K562 (cell line): ENCODE results near the gene ROPN1B. TPM values are rescaled to one million over a fixed set of nuclear protein-coding genes. Genes with fewer than 3 reads are reported as not detected.

ENCODE experiments used
- ATAC-seq: fragments of 200-7000 bp; cut with Tn5 transposase; 3 replicates; pipeline ENCODE4 v1.9.1; 2020; ENCODE audit warnings: moderate library complexity
- BruUV-seq: library from RNA; stranded (reverse); fragments of 400-500 nt; replicated peaks from 2 replicates; lab custom pipeline; 2021; lab: Mats Ljungman, UMichigan
- CTCF ChIA-PET: fragments of 300-600 bp; formaldehyde crosslinking; extraction: SDS; loops from one replicate; lab custom pipeline; 2021; ENCODE audit warnings: low intra/inter-chr PET ratio; lab: Yijun Ruan, JAX
- POLR2A ChIA-PET: fragments of 300-600, 350-650 bp; sonication (Branson Sonifier 250); formaldehyde crosslinking; extraction: SDS; loops from one replicate; lab custom pipeline; 2021; ENCODE audit warnings: antibody characterized with exemption, inconsistent platforms; lab: Yijun Ruan, JAX
- DNase-seq, 4 experiments: peaks; one replicate each; pipeline versions ENCODE4 v3.0.0 to v3.0.0-alpha.2; 2011 to 2018; ENCODE audit warnings: low spot score in 3 of 4, mixed read lengths in 3 of 4; ENCODE audit errors: extremely low read depth in 1 of 4
- FAIRE-seq: peaks from 2 replicates; lab custom pipeline; 2011; peaks lifted over from hg19 to GRCh38; lab: Jason Lieb, UNC
- H2AFZ ChIP-seq: 2 replicates; pipeline ENCODE4 v1.6.0; 2011; ENCODE audit warnings: low read depth, low read length, control low read depth, inconsistent platforms
- H3K27ac ChIP-seq: fragments of 200-600 bp; 3 replicates; pipeline ENCODE4 v1.8.0; 2011; ENCODE audit warnings: low read depth, mild to moderate bottlenecking, control low read depth, inconsistent platforms, low read length, moderate library complexity, mixed read lengths; ENCODE audit errors: extremely low read depth
- H3K27me3 ChIP-seq, 2 experiments: fragments of 300-600 bp in 1 of 2; 2 replicates in 1 of 2; 3 replicates in 1 of 2; pipeline versions ENCODE4 v1.6.0 to v1.8.0; 2011; ENCODE audit warnings: inconsistent platforms in 2 of 2, low read length in 2 of 2, mild to moderate bottlenecking in 1 of 2, mixed read lengths in 1 of 2, moderate library complexity in 1 of 2; ENCODE audit not compliant: control insufficient read depth in 2 of 2, insufficient read depth in 2 of 2
- H3K36me3 ChIP-seq: fragments of 300-600 bp; 3 replicates; pipeline ENCODE4 v1.8.0; 2011; ENCODE audit warnings: mild to moderate bottlenecking, low read length, inconsistent platforms; ENCODE audit not compliant: control insufficient read depth, insufficient read depth
- H3K4me1 ChIP-seq, 2 experiments: fragments of 200-600 bp in 1 of 2; replicated peaks in 1 of 2; 2 replicates in 1 of 2; 3 replicates in 1 of 2; pipeline versions ENCODE4 v1.5.1 to v1.8.0; 2011; ENCODE audit warnings: inconsistent platforms in 2 of 2, low read length in 2 of 2, mild to moderate bottlenecking in 1 of 2, mixed read lengths in 1 of 2, moderate library complexity in 1 of 2; ENCODE audit not compliant: control insufficient read depth in 2 of 2, insufficient read depth in 2 of 2
- H3K4me2 ChIP-seq: 2 replicates; pipeline ENCODE4 v1.6.1; 2011; ENCODE audit warnings: low read length, control low read depth, inconsistent platforms, mixed read lengths; ENCODE audit not compliant: insufficient read depth
- H3K4me3 ChIP-seq: fragments of 200-600 bp; sonication (generic), shearing (Covaris generic); 2 replicates; pipeline ENCODE4 v1.5.1; 2016; ENCODE audit warnings: control low read depth, inconsistent platforms
- H3K79me2 ChIP-seq: fragments of 200-600 bp; 3 replicates; pipeline ENCODE4 v1.8.0; 2011; ENCODE audit warnings: low read length, inconsistent platforms; ENCODE audit not compliant: control insufficient read depth, insufficient read depth
- H3K9ac ChIP-seq, 2 experiments: 2 replicates each; pipeline versions ENCODE4 v1.6.0 to v1.6.1; 2011; ENCODE audit warnings: low read depth in 2 of 2, low read length in 2 of 2, control low read depth in 1 of 2, inconsistent platforms in 1 of 2, mild to moderate bottlenecking in 1 of 2, mixed read lengths in 1 of 2; ENCODE audit not compliant: insufficient read depth in 1 of 2
- H3K9me1 ChIP-seq: one replicate; pipeline ENCODE4 v1.6.0; 2011; ENCODE audit warnings: inconsistent platforms, mild to moderate bottlenecking, low read length, moderate library complexity; ENCODE audit not compliant: control insufficient read depth, insufficient read depth
- H3K9me3 ChIP-seq: replicated peaks from 2 replicates; pipeline ENCODE4 v1.5.1; 2011; ENCODE audit warnings: low read depth, low read length, inconsistent platforms; ENCODE audit not compliant: control insufficient read depth, insufficient read depth
- H4K20me1 ChIP-seq: replicated peaks from 2 replicates; pipeline ENCODE4 v1.6.1; 2011; ENCODE audit warnings: low read length, inconsistent platforms, mixed read lengths; ENCODE audit not compliant: control insufficient read depth, insufficient read depth
- ETV6 ChIP-seq, 3 experiments: fragments of 150-350 bp in 1 of 3; sonication (generic) in 1 of 3; formaldehyde crosslinking in 1 of 3; IDR thresholded peaks; 2 replicates each; pipeline versions ENCODE4 v1.6.1 to v1.8.0; 2014 to 2022; ENCODE audit warnings: borderline replicate concordance in 2 of 3, low read depth in 2 of 3, antibody characterized with exemption in 1 of 3, low read length in 1 of 3, mild to moderate bottlenecking in 1 of 3, missing genetic modification reagents in 1 of 3
- KLF1 ChIP-seq: fragments of 450-650 bp; IDR thresholded peaks from 2 replicates; pipeline ENCODE4 v1.6.1; 2016; ENCODE audit warnings: missing genetic modification characterization, missing compliant biosample characterization
- LCOR ChIP-seq: sonication (generic); formaldehyde crosslinking; IDR thresholded peaks from 2 replicates; pipeline ENCODE4 v1.8.0; 2022; ENCODE audit warnings: mild to moderate bottlenecking, missing genetic modification reagents
- MXI1 ChIP-seq: IDR thresholded peaks from 2 replicates; pipeline ENCODE4 v1.6.1; 2011; ENCODE audit warnings: low read depth, mild to moderate bottlenecking, improper control_type of control experiment, low read length
- NRF1 ChIP-seq, 2 experiments: fragments of 450-650 bp; IDR thresholded peaks in 1 of 2; conservative IDR thresholded peaks in 1 of 2; 2 replicates each; pipeline ENCODE4 v1.6.1; 2014; ENCODE audit warnings: mild to moderate bottlenecking in 2 of 2
- POLR2AphosphoS2 ChIP-seq: IDR thresholded peaks from 2 replicates; pipeline ENCODE4 v1.6.1; 2012; ENCODE audit warnings: low read length, improper control_type of control experiment
- POU5F1 ChIP-seq: fragments of 150-350 bp; IDR thresholded peaks from 2 replicates; pipeline ENCODE4 v1.6.1; 2014; ENCODE audit warnings: borderline replicate concordance, low read length, low read depth, mild to moderate bottlenecking; ENCODE audit not compliant: partially characterized antibody
- SMARCA5 ChIP-seq: fragments of 450-650 bp; IDR thresholded peaks from 2 replicates; pipeline ENCODE4 v1.6.1; 2016
- TCF7 ChIP-seq: sonication (generic); IDR thresholded peaks from 2 replicates; pipeline ENCODE4 v1.6.1; 2016; ENCODE audit warnings: antibody characterized with exemption, borderline replicate concordance
- WGBS: fragments of 100-300 bp; shearing (Covaris generic); methylation state at CpG from one replicate; pipeline ENCODE4 v1.1.6; 2016; ENCODE audit warnings: low coverage, mixed read lengths; ENCODE audit not compliant: insufficient coverage; ENCODE audit errors: missing lambda C conversion rate; 5-methylcytosine and 5-hydroxymethylcytosine counted together
- in situ Hi-C: fragments of 300-500 bp; cut with MboI; formaldehyde crosslinking; loops from 4 replicates; pipeline ENCODE4 v1.15.0; 2018; ENCODE audit warnings: inconsistent platforms, mixed read lengths
- intact Hi-C: fragments of 100-400 bp; cut with micrococcal nuclease; formaldehyde crosslinking; loops from 2 replicates; pipeline ENCODE4 v1.14.2; 2022
- polyA plus RNA-seq, 8 experiments: library from polyadenylated mRNA; depleted of rRNA in 4 of 8; stranded (reverse) in 5 of 8; unstranded in 3 of 8; fragments of >200 nt; fragmentation: Nextera tagmentation in 2 of 8; fragmentation: Illumina TruSeq in 1 of 8; extraction: Ambion mirVana in 2 of 8; extraction: Trizol in 1 of 8; gene quantifications; 2 replicates each; pipeline versions ENCODE4 v1.2.1 to v1.2.3, GENCODE V29; 2011 to 2014; ENCODE audit warnings: inconsistent platforms in 1 of 8, missing spikeins in 1 of 8
- total RNA-seq, 7 experiments: library from RNA; depleted of rRNA in 6 of 7; stranded (reverse); fragments of >200 nt in 6 of 7; fragmentation: Illumina TruSeq in 2 of 7; extraction: Trizol in 2 of 7; gene quantifications; 2 replicates each; pipeline versions ENCODE4 v1.2.1 to v1.2.3, GENCODE V29; 2011 to 2021; ENCODE audit warnings: low replicate concordance in 1 of 7

Gene ROPN1B
- total and polyA plus RNA-seq, 9 of the 15 experiments (the other 6 are each of a cell fraction or from before 2014, with no cell fraction given): not detected

GRCh38 chr3:126021224-126021623 lies 52.2 kb downstream of the ROPN1B start:
- WGBS: 41% methylated on average over 5 of the region's 5 CpGs
- no TSS peak for BruUV-seq
- no peaks in the 10 kb centered on the region for H3K27me3 ChIP-seq
- intact Hi-C loops (no loop called here), in situ Hi-C loops (no loop called here)
- H3K4me2 ChIP-seq: no peak overlapping the region
- H3K9ac ChIP-seq: no peak overlapping the region
- no peak overlapping the region for H3K4me3 ChIP-seq
- no peaks in the 10 kb centered on the region for H3K4me1 ChIP-seq
- no peaks in the 10 kb centered on the region for H3K79me2 ChIP-seq
- CTCF ChIA-PET: no interaction called here
- H3K27ac ChIP-seq: no peak overlapping the region
- no peak overlapping the region for H2AFZ ChIP-seq
- H3K36me3 ChIP-seq: no peaks in the 10 kb centered on the region
- H3K9me1 ChIP-seq: no peaks in the 10 kb centered on the region
- no peak for TF ChIP-seq SMARCA5
- no peak for TF ChIP-seq TCF7
- no peak for TF ChIP-seq ETV6 (IDR thresholded peaks at IDR 0.05; ENCODE audit: borderline replicate concordance in 1 of 2, low read depth in 2 of 2, low read length in 1 of 2)
- TF ChIP-seq ETV6 (CRISPR knock-in tag; IDR thresholded peaks at IDR 0.05; ENCODE audit: borderline replicate concordance): no peak
- 0 out of 4 replicates have a peak, but pooled peaks of 1 of the 2 experiments have one; percentile 26 for TF ChIP-seq NRF1 (conservative IDR thresholded peaks at IDR 0.05 in 1 of 2, IDR thresholded peaks at IDR 0.05 in 1 of 2)
- no peak for TF ChIP-seq LCOR (CRISPR knock-in tag)
- no peaks in the 10 kb centered on the region for H4K20me1 ChIP-seq
- no peaks in the 10 kb centered on the region for H3K9me3 ChIP-seq
- no peak for ATAC-seq
- FAIRE-seq: no peak
- POLR2A ChIA-PET: no interaction called here
- DNase-seq: no peak

- no peak overlapping the region for H3K9ac ChIP-seq
- H3K9me3 ChIP-seq: no peaks in the 10 kb centered on the region
- no peaks in the 10 kb centered on the region for H3K4me1 ChIP-seq
- ChIA-PET CTCF (no interaction called here), POLR2A (no interaction called here)
- in situ Hi-C loops (no loop called here), intact Hi-C loops (no loop called here)
- H3K27ac ChIP-seq: no peak overlapping the region
- TF ChIP-seq KLF1 (no peak), POLR2AphosphoS2 (no peak), MXI1 (no peak), POU5F1 (no peak)
- no peaks in the 10 kb centered on the region for H4K20me1 ChIP-seq
- ATAC-seq (no peak), FAIRE-seq (no peak), DNase-seq (no peak)
- H2AFZ ChIP-seq: no peak overlapping the region
- H3K79me2 ChIP-seq: no peaks in the 10 kb centered on the region
- no peaks in the 10 kb centered on the region for H3K9me1 ChIP-seq
- no peak overlapping the region for H3K4me2 ChIP-seq
- no peak overlapping the region for H3K4me3 ChIP-seq
- 63% methylated on average over 1 of the region's 1 CpG for WGBS
- no peaks in the 10 kb centered on the region for H3K27me3 ChIP-seq
- BruUV-seq: no TSS peak
- H3K36me3 ChIP-seq: no peaks in the 10 kb centered on the region
These were observed 52.7 kb downstream of the ROPN1B start for GRCh38 chr3:126021702-126022101.
